GM12864 (cell line): ENCODE results near the gene MARCHF7.
"Not testable (repeated sequence)": the region's sequence is repeated elsewhere in the genome, so short reads cannot be mapped to it uniquely, and the experiment has no call there.

ENCODE experiments used
- DNase-seq: peaks from one replicate; pipeline ENCODE4 v3.0.0-alpha.2; 2011; ENCODE audit warnings: low read depth
- H3K4me3 ChIP-seq: 2 replicates; pipeline ENCODE4 v1.5.1; 2011; ENCODE audit warnings: mild to moderate bottlenecking, low read depth, low read length, control low read depth
- TF ChIP-seq, protein P1 (sequence below): IDR thresholded peaks from 2 replicates; pipeline ENCODE4 v1.5.1; 2011; ENCODE audit warnings: low read depth, mild to moderate bottlenecking, moderate library complexity, low read length, control low read depth, inconsistent platforms; ENCODE audit errors: missing control alignments

MARCHF7 gene

DNA sequence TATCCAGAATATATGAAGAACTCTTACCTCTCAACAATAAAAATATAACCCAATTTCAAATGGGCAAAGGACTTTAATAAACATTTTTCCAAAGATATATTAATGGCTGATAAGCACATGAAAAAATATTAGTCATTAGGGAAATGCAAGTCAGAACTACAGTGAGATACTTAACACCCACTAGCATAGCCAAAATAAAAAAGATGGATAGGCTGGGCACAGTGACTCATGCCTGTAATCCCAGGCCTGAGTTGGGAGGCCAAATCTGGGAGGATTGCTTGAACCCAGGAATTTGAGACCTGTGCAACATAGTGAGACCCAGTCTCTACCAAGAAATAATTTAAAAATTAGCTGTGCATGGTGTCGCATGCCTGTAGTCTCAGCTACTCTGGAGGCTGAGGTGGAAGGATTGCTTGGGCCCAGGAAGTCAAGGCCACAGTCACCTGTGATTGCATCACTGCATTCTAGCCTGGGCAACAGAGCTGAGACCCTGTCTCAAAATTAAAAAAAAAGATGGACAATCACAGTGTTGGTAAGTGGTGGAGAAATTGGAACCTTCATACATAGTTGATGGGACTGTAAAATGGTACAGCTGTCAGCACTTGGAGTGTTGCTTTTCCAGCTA lies 25.1 kb downstream of the MARCHF7 start:
- DNase-seq, result no peak
- TF ChIP-seq, protein P1, sequence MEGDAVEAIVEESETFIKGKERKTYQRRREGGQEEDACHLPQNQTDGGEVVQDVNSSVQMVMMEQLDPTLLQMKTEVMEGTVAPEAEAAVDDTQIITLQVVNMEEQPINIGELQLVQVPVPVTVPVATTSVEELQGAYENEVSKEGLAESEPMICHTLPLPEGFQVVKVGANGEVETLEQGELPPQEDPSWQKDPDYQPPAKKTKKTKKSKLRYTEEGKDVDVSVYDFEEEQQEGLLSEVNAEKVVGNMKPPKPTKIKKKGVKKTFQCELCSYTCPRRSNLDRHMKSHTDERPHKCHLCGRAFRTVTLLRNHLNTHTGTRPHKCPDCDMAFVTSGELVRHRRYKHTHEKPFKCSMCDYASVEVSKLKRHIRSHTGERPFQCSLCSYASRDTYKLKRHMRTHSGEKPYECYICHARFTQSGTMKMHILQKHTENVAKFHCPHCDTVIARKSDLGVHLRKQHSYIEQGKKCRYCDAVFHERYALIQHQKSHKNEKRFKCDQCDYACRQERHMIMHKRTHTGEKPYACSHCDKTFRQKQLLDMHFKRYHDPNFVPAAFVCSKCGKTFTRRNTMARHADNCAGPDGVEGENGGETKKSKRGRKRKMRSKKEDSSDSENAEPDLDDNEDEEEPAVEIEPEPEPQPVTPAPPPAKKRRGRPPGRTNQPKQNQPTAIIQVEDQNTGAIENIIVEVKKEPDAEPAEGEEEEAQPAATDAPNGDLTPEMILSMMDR, result no peak
- no peak overlapping the region for H3K4me3 ChIP-seq

DNA sequence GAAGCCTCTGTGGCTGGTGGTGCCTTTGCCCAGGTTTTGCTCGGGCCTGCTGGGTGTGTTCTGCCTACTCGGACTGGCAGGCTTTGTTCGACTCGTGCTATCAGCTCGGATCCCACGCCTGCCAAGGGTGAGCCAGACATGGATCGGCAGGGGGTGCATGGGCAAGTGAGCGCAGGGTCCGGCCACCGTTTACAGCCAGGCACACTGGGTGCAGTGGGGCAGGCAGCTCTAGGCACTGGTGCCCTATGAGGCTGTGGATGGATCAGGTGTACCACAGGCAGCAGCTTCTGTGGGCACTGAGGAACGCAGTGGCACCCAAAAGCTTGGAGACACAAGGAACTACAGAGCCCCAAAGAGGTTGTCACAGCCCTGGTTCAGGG lies 25.6 kb downstream of the MARCHF7 start:
- no peak overlapping the region for H3K4me3 ChIP-seq
- no peak for DNase-seq
- TF ChIP-seq, protein P1, result no peak

DNA sequence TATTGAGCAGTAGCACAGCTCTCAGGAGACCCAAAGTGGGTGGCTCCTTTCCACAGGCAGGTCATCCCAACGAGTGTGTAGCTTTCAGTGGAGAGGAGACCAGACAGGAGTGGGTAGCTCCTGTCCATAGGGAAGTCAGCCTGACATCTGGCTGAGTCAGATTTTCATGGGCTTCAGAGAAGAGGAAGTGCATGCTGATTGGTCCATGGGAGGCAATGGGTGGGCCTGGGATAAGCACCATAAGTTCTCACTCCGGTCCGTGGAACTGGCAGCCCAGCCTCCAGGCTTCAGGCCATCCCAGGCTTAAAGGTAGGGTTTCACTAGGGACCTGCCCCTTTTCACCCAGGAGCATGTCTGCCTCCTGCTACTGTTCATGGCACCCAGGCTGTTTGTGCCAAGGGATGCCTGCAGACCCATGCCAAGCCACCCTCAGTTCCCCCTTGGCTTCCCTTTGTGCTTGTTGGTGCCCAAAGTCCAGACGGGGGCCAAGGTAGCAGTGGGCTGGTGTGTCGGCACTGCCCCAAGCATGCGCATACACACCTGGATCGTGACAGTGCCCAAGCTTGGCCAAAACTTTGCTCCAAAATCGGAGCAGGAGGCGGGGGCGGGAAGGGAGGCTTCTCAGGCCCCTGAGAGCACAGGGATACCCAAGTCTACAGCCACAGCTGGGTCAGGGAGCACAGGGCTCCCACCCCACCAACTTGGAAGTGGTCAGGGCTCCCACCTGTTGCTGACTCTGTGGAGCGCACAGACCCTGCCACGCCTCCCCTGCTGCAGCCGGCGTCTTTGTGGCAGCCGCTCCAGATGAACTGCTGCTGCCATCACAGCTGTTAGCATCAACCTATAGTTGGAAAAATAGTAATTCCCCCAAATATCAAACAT lies 26.4 kb downstream of the MARCHF7 start:
- TF ChIP-seq, protein P1, result no peak
- DNase-seq, result no peak
- no peak overlapping the region for H3K4me3 ChIP-seq

DNA sequence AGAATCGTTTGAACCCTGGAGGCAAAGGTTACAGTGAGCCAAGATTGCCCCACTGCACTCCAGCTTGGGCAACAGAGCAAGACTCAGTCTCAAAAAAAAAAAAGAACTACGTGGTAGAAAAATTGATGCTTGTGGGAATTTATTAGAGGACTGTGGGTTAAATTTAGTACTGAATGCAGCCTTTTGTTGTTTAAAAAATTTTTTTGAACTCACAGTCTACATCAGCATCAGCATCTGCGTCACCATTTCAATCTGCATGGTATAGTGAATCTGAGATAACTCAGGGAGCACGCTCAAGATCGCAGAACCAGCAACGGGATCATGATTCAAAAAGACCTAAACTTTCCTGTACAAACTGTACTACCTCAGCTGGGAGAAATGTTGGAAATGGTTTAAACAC lies 30.5 kb downstream of the MARCHF7 start:
- TF ChIP-seq, protein P1, result no peak
- no peak for DNase-seq
- H3K4me3 ChIP-seq, result no peak overlapping the region

DNA sequence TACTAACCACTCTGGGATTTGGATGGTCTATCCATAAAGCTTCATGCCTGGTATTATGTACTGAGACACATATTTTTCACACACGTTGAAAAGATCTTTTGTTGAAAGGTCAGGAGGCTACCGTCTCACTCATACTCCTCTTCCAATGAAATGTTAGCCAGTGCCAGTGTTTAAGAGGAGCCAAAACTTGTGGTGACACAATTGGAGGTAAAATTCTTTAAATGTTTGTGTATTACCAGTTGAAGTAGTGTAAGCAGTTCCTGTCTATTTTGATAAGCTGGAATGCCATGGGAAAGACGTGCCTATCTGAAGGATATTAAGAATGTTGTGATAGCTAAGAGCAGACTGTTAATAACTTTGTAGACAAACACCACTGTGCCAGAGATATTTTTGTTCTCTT lies 32.1 kb downstream of the MARCHF7 start:
- TF ChIP-seq, protein P1, result no peak
- no peak overlapping the region for H3K4me3 ChIP-seq
- DNase-seq, result no peak

GRCh38 chr2:159745237-159745636 lies 32.9 kb downstream of the MARCHF7 start:
- not testable (repeated sequence) for H3K4me3 ChIP-seq, DNase-seq

- TF ChIP-seq, protein P1, result no peak
- no peak for DNase-seq
- H3K4me3 ChIP-seq, result no peak overlapping the region
These were observed 35.8 kb downstream of the MARCHF7 start for GRCh38 chr2:159748089-159748488.
